Measurements from ENCODE around the gene A4GALT. TPM values are rescaled to one million over a fixed set of nuclear protein-coding genes. Genes with fewer than 3 reads are reported as not detected.

The A4GALT gene
- total RNA-seq, 4 donors from 2014 or later = 5.8 to 13.3 (median 8.6) TPM

GRCh38 chr22:42711281-42711731 lies 9.4 kb downstream of the A4GALT start:
- Histone ChIP-seq H3K27ac (peak overlapping the region; percentile 49 to 69 (median 64)), H3K4me3 (no peak overlapping the region), H3K4me1 (peaks cover 12 to 18% of the 10 kb centered on the region in 2 donors), H3K9me3 (no peaks in the 10 kb centered on the region), H3K36me3 (no peaks in the 10 kb centered on the region), H3K27me3 (no peaks in the 10 kb centered on the region)
- TF ChIP-seq POLR2A (IDR thresholded peaks at IDR 0.05) (no peak), CTCF (IDR thresholded peaks at IDR 0.05 in 4 of 5, conservative IDR thresholded peaks at IDR 0.05 in 1 of 5) (no peak)
- ATAC-seq (no peak), DNase-seq (no peak)
- intact Hi-C loops (cut with DNase I; ENCODE audit: low total_unique reads) (no loop called here), in situ Hi-C loops (cut with MboI; ENCODE audit: low sequenced_read_pairs in 4 of 4) (loop anchor here in 1 of 4 donors (10.0 kb wide), 1 partner anchor 47 kb away; no protein-coding TSS in a partner anchor)

- no peaks in the 10 kb centered on the region for H3K9me3 ChIP-seq
- no peak for TF ChIP-seq POLR2A (IDR thresholded peaks at IDR 0.05)
- no peak for TF ChIP-seq CTCF (IDR thresholded peaks at IDR 0.05 in 4 of 5, conservative IDR thresholded peaks at IDR 0.05 in 1 of 5)
- intact Hi-C loops (cut with DNase I; ENCODE audit: low total_unique reads) = no loop called here
- H3K4me3 ChIP-seq = no peak overlapping the region
- in situ Hi-C loops (cut with MboI; ENCODE audit: low sequenced_read_pairs in 4 of 4) = no loop called here
- H3K4me1 ChIP-seq = peaks cover 12 to 18% of the 10 kb centered on the region in 2 donors
- H3K27ac ChIP-seq = no peak overlapping the region
- DNase-seq (no peak), ATAC-seq (no peak)
- no peaks in the 10 kb centered on the region for H3K36me3 ChIP-seq
- H3K27me3 ChIP-seq = no peaks in the 10 kb centered on the region
Measured at GRCh38 chr22:42708417-42708816, 12.3 kb downstream of the A4GALT start.

- no peak for TF ChIP-seq POLR2A (IDR thresholded peaks at IDR 0.05)
- no peak for TF ChIP-seq CTCF (IDR thresholded peaks at IDR 0.05 in 4 of 5, conservative IDR thresholded peaks at IDR 0.05 in 1 of 5)
- intact Hi-C loops (cut with DNase I; ENCODE audit: low total_unique reads) (no loop called here), in situ Hi-C loops (cut with MboI; ENCODE audit: low sequenced_read_pairs in 4 of 4) (no loop called here)
- Histone ChIP-seq H3K27me3 (no peaks in the 10 kb centered on the region), H3K36me3 (no peaks in the 10 kb centered on the region), H3K27ac (peak overlapping the region in 2 of 4 donors; percentile 20 to 32), H3K4me1 (peaks cover 12 to 16% of the 10 kb centered on the region in 2 donors), H3K9me3 (no peaks in the 10 kb centered on the region), H3K4me3 (no peak overlapping the region)
- no peak for ATAC-seq
- no peak for DNase-seq
Measured at GRCh38 chr22:42707496-42707895, 13.2 kb downstream of the A4GALT start.

GRCh38 chr22:42704896-42705295 lies 15.8 kb downstream of the A4GALT start:
- Histone ChIP-seq H3K4me1 (peaks cover 5 to 10% of the 10 kb centered on the region in 2 donors), H3K9me3 (no peaks in the 10 kb centered on the region), H3K36me3 (no peaks in the 10 kb centered on the region), H3K27me3 (no peaks in the 10 kb centered on the region), H3K27ac (peak overlapping the region in 1 of 4 donors; percentile 90), H3K4me3 (no peak overlapping the region)
- no peak for DNase-seq
- no peak for ATAC-seq
- TF ChIP-seq CTCF (IDR thresholded peaks at IDR 0.05 in 4 of 5, conservative IDR thresholded peaks at IDR 0.05 in 1 of 5) (no peak), POLR2A (IDR thresholded peaks at IDR 0.05) (no peak)
- intact Hi-C loops (cut with DNase I; ENCODE audit: low total_unique reads) = no loop called here
- in situ Hi-C loops (cut with MboI; ENCODE audit: low sequenced_read_pairs in 4 of 4) = no loop called here

GRCh38 chr22:42702675-42703074 lies 18.0 kb downstream of the A4GALT start:
- Histone ChIP-seq H3K27ac (peak overlapping the region in 1 of 4 donors; percentile 90), H3K27me3 (no peaks in the 10 kb centered on the region), H3K9me3 (no peaks in the 10 kb centered on the region), H3K4me1 (peaks cover 27 to 31% of the 10 kb centered on the region in 2 donors), H3K36me3 (no peaks in the 10 kb centered on the region), H3K4me3 (no peak overlapping the region)
- TF ChIP-seq POLR2A (IDR thresholded peaks at IDR 0.05) (no peak), CTCF (IDR thresholded peaks at IDR 0.05 in 4 of 5, conservative IDR thresholded peaks at IDR 0.05 in 1 of 5) (peak in 1 of 5 experiments; percentile 11)
- ATAC-seq (no peak), DNase-seq (no peak)
- in situ Hi-C loops (cut with MboI; ENCODE audit: low sequenced_read_pairs in 4 of 4) (no loop called here), intact Hi-C loops (cut with DNase I; ENCODE audit: low total_unique reads) (no loop called here)

All from gastrocnemius medialis (tissue), 4 donors.